GM08714 (cell line): Measurements from ENCODE around the gene NLRP6.
"Not testable (repeated sequence)": the region's sequence is repeated elsewhere in the genome, so short reads cannot be mapped to it uniquely, and the experiment has no call there.

Experiments used
- H3K4me3 ChIP-seq: fragments of 200-500 bp; sonication (Bioruptor generic); 2 replicates; pipeline ENCODE4 v1.5.1; 2014; ENCODE audit warnings: mild to moderate bottlenecking, low read length, inconsistent platforms
- ZNF274 ChIP-seq: IDR thresholded peaks from 2 replicates; pipeline ENCODE4 v1.6.1; 2012; ENCODE audit warnings: mild to moderate bottlenecking, low read depth, low read length

Gene NLRP6

DNA sequence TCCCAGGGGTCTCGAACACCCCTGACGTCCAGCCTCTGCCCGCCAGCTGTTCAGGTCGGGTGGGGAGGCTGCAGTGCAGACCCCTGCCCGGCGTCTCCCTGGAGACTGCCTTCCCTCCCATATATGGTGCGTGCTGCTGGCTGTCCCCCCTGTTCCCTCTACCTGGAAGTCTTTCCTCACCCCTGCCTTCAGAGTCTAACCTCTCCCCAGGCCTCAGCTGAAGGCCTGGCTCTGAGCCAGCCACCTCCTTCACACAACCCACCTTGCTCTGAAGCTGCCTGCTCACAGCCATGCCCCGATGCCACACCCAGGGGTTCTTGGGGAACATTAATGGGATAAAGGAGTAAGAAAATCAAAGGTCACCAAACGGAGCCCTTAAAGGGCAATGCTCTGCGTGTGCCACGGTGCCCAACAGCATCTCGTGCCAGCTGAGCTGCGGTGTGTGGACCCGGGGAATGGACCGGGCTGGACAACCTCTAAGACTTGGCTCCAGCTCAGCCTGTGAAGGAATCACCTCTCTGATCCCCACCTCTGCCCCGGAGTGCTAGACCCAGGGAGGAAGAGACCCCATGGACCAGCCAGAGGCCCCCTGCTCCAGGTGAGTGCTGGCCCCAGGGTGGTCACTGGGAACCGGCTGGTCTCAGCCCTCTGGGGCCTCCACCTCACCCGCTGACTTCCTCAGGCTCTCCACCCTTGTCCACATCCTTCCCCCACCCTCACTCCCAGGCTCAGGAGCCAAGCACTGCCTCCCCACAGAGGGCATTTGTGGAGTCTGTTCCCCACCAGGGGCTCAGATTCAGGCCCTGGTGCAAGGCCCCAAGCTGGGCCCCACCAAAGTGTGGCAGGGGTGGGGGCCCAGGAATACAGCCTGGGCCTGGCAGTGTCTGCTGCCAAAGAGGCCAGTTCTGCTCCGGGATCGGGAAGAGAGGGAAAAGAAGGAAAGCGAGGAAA lies at the start of gene NLRP6:
TSS of gene NLRP6 (plus strand) at position 407 of the 951 bp plus-strand sequence. CDS start at position 570, 163 bp downstream.
- no peak within 1 kb of the TSS for H3K4me3 ChIP-seq
- TF ChIP-seq ZNF274: no peak

GRCh38 chr11:230431-230830 lies 47.8 kb upstream of the NLRP6 start:
- H3K4me3 ChIP-seq: no peak overlapping the region
- TF ChIP-seq ZNF274: no peak

- TF ChIP-seq ZNF274: no peak
- no peak overlapping the region for H3K4me3 ChIP-seq
Observed at GRCh38 chr11:232783-233565, 45.2 kb upstream of the NLRP6 start.

DNA sequence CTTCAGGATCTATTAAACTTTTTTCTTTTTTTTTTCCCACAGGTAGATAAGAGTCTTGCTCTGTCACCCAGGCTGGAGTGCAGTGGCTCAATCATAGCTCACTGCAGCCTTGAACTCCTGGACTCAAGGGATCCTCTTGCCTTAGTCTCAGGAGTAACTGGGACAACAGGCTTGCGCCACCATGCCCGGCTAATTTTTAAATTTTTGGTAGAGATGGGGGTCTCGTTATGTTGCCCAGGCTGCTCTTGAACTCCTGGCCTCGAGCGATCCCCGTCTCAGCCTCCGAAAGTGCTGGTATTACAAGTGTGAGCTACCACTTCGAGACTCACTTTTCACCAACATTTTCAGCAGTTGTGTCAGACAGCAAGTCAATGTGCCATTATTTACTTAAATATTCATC lies 43.0 kb upstream of the NLRP6 start:
- peak overlapping the region; percentile 80 for H3K4me3 ChIP-seq
- TF ChIP-seq ZNF274: no peak

GRCh38 chr11:235609-235996 lies 42.6 kb upstream of the NLRP6 start:
- H3K4me3 ChIP-seq: peak overlapping the region; percentile 80
- no peak for TF ChIP-seq ZNF274

DNA sequence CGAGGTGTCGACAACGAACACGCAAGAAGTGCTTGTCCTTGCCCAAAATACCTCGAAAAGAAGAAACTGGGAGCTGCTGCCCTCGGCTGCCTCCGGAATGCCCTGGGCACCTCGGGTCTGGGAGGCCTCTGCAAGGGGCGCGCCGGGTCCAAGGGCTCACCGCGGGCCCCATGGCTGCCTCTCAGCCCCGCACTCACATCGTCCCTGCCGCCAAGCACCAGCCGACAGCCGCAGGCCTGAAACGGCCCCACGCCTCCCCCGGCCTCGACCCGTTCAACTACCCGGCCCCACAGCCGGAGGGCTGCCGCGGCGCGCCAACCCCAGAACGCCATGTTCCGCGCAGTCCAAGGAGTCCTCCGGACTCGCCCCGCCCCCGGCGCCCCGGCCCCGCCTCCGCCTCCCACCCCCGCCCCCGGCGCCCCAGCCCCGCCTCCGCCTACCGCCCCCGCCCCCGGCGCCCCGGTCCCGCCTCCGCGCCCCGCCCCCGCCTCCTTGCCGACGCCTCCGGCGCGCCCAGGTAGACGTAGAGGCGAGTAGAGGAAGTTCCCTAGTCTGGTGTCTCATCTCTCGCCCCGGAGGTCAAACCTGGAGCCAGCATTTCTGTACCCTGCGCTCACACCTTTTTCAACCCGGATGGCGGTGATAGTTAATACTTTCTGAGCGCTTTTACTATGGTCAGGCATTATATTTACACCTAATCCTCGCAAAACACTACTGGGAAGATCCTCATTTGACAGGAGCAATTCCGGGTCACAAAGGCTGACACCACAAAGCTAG lies 42.0 kb upstream of the NLRP6 start, which contains the start of gene SIRT3:
TSS of gene SIRT3 (minus strand) at position 346 of the 777 bp plus-strand sequence. CDS start at position 332, 14 bp downstream.
- TF ChIP-seq ZNF274: no peak

GRCh38 chr11:236774-237767 lies 41.1 kb upstream of the NLRP6 start, which contains the start of gene PSMD13:
Gene PSMD13 (plus strand): TSS chr11:236976. CDS start chr11:237050, 74 bp downstream.
- no peak for TF ChIP-seq ZNF274
- peak within 1 kb of the TSS; percentile 99 for H3K4me3 ChIP-seq

More for the DNA sequence above, 42.0 kb upstream of the NLRP6 start, which contains the start of gene SIRT3:
- peak within 1 kb of the TSS; percentile 99 for H3K4me3 ChIP-seq

DNA sequence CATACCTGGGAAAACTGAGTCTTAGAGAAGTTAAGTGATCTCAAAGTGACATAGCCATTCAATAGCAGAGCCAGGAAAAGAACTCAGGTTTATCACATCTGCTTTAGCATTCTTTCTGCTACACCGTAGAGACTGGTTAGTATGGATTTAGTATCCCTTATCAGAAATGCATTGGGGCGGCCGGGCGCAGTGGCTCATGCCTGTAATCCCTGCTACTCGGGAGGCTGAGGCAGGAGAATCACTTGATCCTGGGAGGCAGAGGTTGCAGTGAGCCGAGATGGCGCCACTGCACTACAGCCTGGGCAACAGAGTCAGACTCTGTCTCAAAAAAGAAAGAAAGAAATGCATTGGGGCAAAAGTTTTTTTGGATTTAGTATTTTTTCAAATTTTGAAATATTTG lies 39.9 kb upstream of the NLRP6 start:
- not testable (repeated sequence) for H3K4me3 ChIP-seq

GRCh38 chr11:240315-240714 lies 37.9 kb upstream of the NLRP6 start:
- no peak for TF ChIP-seq ZNF274

DNA sequence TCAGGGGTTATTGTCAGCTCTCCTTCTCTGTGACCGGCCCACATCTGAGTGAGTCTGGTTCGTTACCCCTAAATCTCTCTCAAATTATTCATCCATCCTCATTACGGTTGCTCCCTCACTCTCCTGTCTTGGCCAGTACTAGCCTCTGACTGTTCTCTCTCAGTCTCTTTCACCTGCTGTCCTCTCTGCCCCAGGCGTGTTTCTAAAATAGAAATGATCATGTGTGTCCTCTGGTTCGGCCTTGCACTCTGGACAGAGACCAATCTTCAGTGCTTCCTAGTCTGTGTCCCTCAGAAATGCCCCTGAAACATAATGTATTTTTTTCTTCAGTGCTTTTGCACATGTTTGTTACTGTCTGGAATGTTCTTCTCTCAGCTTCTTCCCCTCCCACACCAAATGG lies 36.6 kb upstream of the NLRP6 start:
- no peak for TF ChIP-seq ZNF274
- no peak overlapping the region for H3K4me3 ChIP-seq

More at GRCh38 chr11:240315-240714, 37.9 kb upstream of the NLRP6 start:
- no peak overlapping the region for H3K4me3 ChIP-seq

DNA sequence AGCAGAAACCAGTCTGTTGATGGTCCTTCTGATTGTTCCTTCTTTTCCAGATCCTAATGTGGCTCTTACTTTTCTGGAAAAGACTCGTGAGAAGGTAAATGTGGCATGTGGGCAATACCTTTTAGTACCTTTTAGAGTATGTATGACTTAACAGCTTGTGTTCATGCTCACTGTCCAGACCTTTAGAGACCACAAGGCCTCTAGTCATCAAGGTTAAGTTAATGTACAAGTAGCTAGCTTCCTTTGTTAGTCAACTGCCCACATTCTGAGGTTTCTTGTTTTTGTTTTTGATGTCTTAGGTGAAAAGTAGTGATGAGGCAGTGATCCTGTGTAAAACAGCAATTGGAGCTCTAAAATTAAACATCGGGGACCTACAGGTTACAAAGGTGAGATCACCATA lies 33.8 kb upstream of the NLRP6 start:
- no peak overlapping the region for H3K4me3 ChIP-seq
- no peak for TF ChIP-seq ZNF274

DNA sequence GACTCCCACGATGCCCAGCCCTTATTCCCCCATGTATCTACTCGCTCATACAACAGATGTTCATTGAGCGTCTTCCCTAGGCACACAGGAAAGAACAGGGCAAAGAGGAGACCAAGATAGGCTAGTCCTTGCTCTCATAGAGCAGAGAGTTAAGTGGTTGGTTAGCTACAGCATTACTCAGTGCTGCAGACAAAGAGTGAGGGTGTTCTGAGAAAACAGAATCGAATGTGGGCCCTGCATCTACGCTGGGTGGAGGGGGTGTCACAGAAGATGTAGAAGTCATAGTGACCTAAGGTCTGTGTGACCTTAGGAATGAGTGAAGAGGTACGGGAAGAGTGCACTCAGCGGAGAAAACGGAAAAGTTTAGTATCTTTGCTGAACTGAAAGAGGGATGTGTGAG lies 29.1 kb upstream of the NLRP6 start:
- no peak for TF ChIP-seq ZNF274
- H3K4me3 ChIP-seq: no peak overlapping the region

GRCh38 chr11:250274-250673 lies 27.9 kb upstream of the NLRP6 start:
- no peak for TF ChIP-seq ZNF274
- no peak overlapping the region for H3K4me3 ChIP-seq
